Measurements from ENCODE around the gene TCTN2. TPM values are rescaled to one million over a fixed set of nuclear protein-coding genes. Genes with fewer than 3 reads are reported as not detected.

TCTN2 gene
- total and polyA plus RNA-seq, 9 of the 15 experiments (the other 6 are each of a cell fraction or from before 2014, with no cell fraction given): 0.58 to 5.5 (median 3.6) TPM

DNA sequence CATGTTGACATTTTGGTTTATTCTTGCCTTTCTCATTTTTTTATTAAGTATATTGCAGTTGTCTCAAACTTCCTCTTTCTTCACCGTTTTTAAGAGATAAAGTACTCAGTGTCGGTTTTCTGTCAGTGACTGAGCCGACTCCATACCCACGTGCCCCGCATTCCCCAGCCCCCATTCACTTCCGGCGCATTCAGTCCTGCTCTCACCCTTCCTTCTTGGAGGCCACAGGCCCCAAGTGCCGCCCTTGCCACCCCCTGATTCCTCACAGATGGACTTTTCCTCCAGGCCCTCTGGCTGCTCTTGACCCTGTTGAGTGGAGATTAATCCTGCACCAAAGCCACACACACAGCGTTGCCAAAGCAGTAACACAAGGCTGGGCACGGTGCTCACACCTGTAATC lies 72.1 kb downstream of the TCTN2 start (continued):
- TF ChIP-seq MED1 (CRISPR knock-in tag; IDR thresholded peaks at IDR 0.05; ENCODE audit: borderline replicate concordance) (no peak), BRD9 (IDR thresholded peaks at IDR 0.05; ENCODE audit: low read depth, partially characterized antibody) (no peak), RBM15 (IDR thresholded peaks at IDR 0.05; ENCODE audit: insufficient read depth, low read length) (no peak), ERF (CRISPR knock-in tag; IDR thresholded peaks at IDR 0.05) (peak; percentile 77; the same call in 1 of the 2 replicates), MECOM (CRISPR knock-in tag; IDR thresholded peaks at IDR 0.05) (peak; percentile 58), ATF3 (IDR thresholded peaks at IDR 0.05) (no peak), ATF3 (CRISPR knock-in tag; conservative IDR thresholded peaks at IDR 0.05) (no peak), HSF4 (CRISPR knock-in tag; IDR thresholded peaks at IDR 0.05; ENCODE audit: borderline replicate concordance) (no peak), MCM7 (IDR thresholded peaks at IDR 0.05) (no peak), TAF1 (IDR thresholded peaks at IDR 0.05; ENCODE audit: control insufficient read depth, extremely low read depth, insufficient read depth, low read length, severe bottlenecking) (no peak), SREBF2 (CRISPR knock-in tag; IDR thresholded peaks at IDR 0.05) (no peak), NCOR1 (IDR thresholded peaks at IDR 0.05) (no peak), HDAC2 (IDR thresholded peaks at IDR 0.05) (no peak), ARNT (IDR thresholded peaks at IDR 0.05) (no peak), SMARCA4 (IDR thresholded peaks at IDR 0.05) (no peak), BCL6 (CRISPR knock-in tag; IDR thresholded peaks at IDR 0.05) (no peak), TAL1 (IDR thresholded peaks at IDR 0.05) (no peak), ZNF445 (CRISPR knock-in tag; IDR thresholded peaks at IDR 0.05; ENCODE audit: low read depth) (no peak), HBP1 (CRISPR knock-in tag; IDR thresholded peaks at IDR 0.05) (no peak), MYC (IDR thresholded peaks at IDR 0.05; ENCODE audit: low read depth, low read length) (peak; percentile 78), MYC (CRISPR knock-in tag; IDR thresholded peaks at IDR 0.05; ENCODE audit: borderline replicate concordance, low read depth) (no peak), RCOR1 (IDR thresholded peaks at IDR 0.05; ENCODE audit: borderline replicate concordance in 1 of 2, low read depth in 2 of 2, low read length in 2 of 2) (no peak), ZNF444 (CRISPR knock-in tag; IDR thresholded peaks at IDR 0.05) (no peak; the same call in 1 of the 2 replicates), SNIP1 (IDR thresholded peaks at IDR 0.05; ENCODE audit: low read depth) (no peak), ZNF79 (CRISPR knock-in tag; IDR thresholded peaks at IDR 0.05; ENCODE audit: low read depth) (peak; percentile 68; the same call in 1 of the 2 replicates)
- TF ChIP-seq, protein P1, sequence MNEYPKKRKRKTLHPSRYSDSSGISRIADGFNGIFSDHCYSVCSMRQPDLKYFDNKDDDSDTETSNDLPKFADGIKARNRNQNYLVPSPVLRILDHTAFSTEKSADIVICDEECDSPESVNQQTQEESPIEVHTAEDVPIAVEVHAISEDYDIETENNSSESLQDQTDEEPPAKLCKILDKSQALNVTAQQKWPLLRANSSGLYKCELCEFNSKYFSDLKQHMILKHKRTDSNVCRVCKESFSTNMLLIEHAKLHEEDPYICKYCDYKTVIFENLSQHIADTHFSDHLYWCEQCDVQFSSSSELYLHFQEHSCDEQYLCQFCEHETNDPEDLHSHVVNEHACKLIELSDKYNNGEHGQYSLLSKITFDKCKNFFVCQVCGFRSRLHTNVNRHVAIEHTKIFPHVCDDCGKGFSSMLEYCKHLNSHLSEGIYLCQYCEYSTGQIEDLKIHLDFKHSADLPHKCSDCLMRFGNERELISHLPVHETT (CRISPR knock-in tag; conservative IDR thresholded peaks at IDR 0.05 in 1 of 2, IDR thresholded peaks at IDR 0.05 in 1 of 2): peak in 1 of 2 experiments; percentile 86; a peak in 2 of 4 replicates

Measured in K562 (cell line).